ENCODE data around the gene DPEP2. TPM values are rescaled to one million over a fixed set of nuclear protein-coding genes. Genes with fewer than 3 reads are reported as not detected.

Gene DPEP2
- total and polyA plus RNA-seq, 2 of the 13 experiments (the other 11 are each of a cell fraction or from before 2014, with no cell fraction given) = 0.18 TPM; not detected in 1

- no peak; the same call in 1 of the 2 replicates for TF ChIP-seq TFAP4 (IDR thresholded peaks at IDR 0.05; ENCODE audit: borderline replicate concordance, low read depth)
- TF ChIP-seq ZNF746 (CRISPR knock-in tag; IDR thresholded peaks at IDR 0.05) = peak; percentile 26; the same call in 1 of the 2 replicates
- no peak for TF ChIP-seq ATF2 (CRISPR knock-in tag; IDR thresholded peaks at IDR 0.05)
- TF ChIP-seq ZNF672 (CRISPR knock-in tag; IDR thresholded peaks at IDR 0.05) = no peak
- 0 out of 2 replicates have a peak, but pooled peaks have one; percentile 25 for TF ChIP-seq ZSCAN21 (CRISPR knock-in tag; IDR thresholded peaks at IDR 0.05; ENCODE audit: borderline replicate concordance)
- no peak for TF ChIP-seq ATF4 (CRISPR knock-in tag; IDR thresholded peaks at IDR 0.05)
- no peak for TF ChIP-seq NBN (conservative IDR thresholded peaks at IDR 0.05)
- TF ChIP-seq, protein P1, sequence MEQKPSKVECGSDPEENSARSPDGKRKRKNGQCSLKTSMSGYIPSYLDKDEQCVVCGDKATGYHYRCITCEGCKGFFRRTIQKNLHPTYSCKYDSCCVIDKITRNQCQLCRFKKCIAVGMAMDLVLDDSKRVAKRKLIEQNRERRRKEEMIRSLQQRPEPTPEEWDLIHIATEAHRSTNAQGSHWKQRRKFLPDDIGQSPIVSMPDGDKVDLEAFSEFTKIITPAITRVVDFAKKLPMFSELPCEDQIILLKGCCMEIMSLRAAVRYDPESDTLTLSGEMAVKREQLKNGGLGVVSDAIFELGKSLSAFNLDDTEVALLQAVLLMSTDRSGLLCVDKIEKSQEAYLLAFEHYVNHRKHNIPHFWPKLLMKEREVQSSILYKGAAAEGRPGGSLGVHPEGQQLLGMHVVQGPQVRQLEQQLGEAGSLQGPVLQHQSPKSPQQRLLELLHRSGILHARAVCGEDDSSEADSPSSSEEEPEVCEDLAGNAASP (CRISPR knock-in tag; IDR thresholded peaks at IDR 0.05; ENCODE audit: borderline replicate concordance) = peak; percentile 89
- TF ChIP-seq, protein P2, sequence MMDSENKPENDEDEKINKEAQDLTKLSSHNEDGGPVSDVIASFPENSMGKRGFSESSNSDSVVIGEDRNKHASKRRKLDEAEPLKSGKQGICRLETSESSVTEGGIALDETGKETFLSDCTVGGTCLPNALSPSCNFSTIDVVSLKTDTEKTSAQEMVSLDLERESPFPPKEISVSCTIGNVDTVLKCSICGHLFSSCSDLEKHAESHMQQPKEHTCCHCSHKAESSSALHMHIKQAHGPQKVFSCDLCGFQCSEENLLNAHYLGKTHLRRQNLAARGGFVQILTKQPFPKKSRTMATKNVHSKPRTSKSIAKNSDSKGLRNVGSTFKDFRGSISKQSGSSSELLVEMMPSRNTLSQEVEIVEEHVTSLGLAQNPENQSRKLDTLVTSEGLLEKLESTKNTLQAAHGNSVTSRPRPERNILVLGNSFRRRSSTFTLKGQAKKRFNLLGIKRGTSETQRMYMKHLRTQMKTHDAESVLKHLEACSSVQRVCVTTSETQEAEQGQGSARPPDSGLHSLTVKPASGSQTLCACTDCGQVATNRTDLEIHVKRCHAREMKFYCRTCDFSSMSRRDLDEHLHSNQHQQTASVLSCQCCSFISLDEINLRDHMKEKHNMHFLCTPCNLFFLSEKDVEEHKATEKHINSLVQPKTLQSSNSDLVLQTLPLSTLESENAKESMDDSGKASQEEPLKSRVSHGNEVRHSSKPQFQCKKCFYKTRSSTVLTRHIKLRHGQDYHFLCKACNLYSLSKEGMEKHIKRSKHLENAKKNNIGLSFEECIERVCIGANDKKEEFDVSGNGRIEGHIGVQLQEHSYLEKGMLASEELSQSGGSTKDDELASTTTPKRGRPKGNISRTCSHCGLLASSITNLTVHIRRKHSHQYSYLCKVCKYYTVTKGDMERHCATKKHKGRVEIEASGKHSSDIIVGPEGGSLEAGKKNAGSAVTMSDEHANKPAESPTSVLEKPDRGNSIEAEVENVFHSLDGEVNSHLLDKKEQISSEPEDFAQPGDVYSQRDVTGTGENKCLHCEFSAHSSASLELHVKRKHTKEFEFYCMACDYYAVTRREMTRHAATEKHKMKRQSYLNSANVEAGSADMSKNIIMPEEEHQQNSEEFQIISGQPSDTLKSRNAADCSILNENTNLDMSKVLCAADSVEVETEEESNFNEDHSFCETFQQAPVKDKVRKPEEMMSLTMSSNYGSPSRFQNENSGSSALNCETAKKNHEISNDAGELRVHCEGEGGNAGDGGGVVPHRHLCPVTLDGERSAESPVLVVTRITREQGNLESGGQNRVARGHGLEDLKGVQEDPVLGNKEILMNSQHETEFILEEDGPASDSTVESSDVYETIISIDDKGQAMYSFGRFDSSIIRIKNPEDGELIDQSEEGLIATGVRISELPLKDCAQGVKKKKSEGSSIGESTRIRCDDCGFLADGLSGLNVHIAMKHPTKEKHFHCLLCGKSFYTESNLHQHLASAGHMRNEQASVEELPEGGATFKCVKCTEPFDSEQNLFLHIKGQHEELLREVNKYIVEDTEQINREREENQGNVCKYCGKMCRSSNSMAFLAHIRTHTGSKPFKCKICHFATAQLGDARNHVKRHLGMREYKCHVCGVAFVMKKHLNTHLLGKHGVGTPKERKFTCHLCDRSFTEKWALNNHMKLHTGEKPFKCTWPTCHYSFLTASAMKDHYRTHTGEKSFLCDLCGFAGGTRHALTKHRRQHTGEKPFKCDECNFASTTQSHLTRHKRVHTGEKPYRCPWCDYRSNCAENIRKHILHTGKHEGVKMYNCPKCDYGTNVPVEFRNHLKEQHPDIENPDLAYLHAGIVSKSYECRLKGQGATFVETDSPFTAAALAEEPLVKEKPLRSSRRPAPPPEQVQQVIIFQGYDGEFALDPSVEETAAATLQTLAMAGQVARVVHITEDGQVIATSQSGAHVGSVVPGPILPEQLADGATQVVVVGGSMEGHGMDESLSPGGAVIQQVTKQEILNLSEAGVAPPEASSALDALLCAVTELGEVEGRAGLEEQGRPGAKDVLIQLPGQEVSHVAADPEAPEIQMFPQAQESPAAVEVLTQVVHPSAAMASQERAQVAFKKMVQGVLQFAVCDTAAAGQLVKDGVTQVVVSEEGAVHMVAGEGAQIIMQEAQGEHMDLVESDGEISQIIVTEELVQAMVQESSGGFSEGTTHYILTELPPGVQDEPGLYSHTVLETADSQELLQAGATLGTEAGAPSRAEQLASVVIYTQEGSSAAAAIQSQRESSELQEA (CRISPR knock-in tag; IDR thresholded peaks at IDR 0.05; ENCODE audit: not compliant biosample characterization) = no peak
- peak; percentile 21; the same call in 1 of the 2 replicates for TF ChIP-seq NFKB2 (CRISPR knock-in tag; IDR thresholded peaks at IDR 0.05; ENCODE audit: borderline replicate concordance)
Observed at GRCh38 chr16:67965668-67966548, 33.4 kb downstream of the DPEP2 start (continued).

All from HepG2 (cell line).